Measurements from ENCODE around the gene BLM.

DNA sequence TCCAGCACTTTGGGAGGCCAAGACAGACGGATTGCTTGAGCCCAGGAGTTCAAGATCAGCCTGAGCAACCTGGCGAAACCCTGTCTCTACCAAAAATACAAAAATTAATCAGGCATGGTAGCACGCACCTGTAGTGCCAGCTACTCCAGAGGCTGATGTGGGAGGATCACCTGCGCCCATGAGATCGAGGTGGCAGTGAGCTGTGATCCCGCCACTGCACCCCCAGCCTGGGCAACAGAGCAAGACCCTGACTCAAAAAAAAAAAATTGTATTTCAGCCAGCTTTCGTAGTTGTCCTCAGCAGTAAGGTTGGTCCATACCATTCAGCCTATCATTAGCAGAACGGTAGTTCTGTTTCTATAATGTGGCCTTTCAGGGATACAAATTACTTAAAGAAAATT, 84.7 kb downstream of the BLM start:
- TF ChIP-seq, protein P1, sequence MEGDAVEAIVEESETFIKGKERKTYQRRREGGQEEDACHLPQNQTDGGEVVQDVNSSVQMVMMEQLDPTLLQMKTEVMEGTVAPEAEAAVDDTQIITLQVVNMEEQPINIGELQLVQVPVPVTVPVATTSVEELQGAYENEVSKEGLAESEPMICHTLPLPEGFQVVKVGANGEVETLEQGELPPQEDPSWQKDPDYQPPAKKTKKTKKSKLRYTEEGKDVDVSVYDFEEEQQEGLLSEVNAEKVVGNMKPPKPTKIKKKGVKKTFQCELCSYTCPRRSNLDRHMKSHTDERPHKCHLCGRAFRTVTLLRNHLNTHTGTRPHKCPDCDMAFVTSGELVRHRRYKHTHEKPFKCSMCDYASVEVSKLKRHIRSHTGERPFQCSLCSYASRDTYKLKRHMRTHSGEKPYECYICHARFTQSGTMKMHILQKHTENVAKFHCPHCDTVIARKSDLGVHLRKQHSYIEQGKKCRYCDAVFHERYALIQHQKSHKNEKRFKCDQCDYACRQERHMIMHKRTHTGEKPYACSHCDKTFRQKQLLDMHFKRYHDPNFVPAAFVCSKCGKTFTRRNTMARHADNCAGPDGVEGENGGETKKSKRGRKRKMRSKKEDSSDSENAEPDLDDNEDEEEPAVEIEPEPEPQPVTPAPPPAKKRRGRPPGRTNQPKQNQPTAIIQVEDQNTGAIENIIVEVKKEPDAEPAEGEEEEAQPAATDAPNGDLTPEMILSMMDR (IDR thresholded peaks at IDR 0.05; ENCODE audit: insufficient read depth, low read depth, low read length) = no peak
- no peak for TF ChIP-seq EZH2 (IDR thresholded peaks at IDR 0.05; ENCODE audit: insufficient read depth, low read length)

Data from astrocyte (in vitro differentiated cells and primary cell).